Suprapubic skin (tissue), 3 donors: ENCODE results near the gene ASF1B.

Experiments
- EP300 ChIP-seq: sonication (generic); formaldehyde crosslinking; IDR thresholded peaks from one replicate; pipeline ENCODE4 v1.6.1; 2017; ENCODE audit warnings: antibody characterized with exemption
- TF ChIP-seq, protein P1 (sequence below), 2 donors: fragments of 200-600 bp in 1 of 2; fragments of 450-650 bp in 1 of 2; sonication (generic) in 1 of 2; IDR thresholded peaks; one replicate each; pipeline ENCODE4 v1.5.1; 2016 to 2019; ENCODE audit warnings: antibody characterized with exemption in 2 of 2, mild to moderate bottlenecking in 1 of 2, moderate library complexity in 1 of 2

GRCh38 chr19:14078411-14078810 is 58.0 kb downstream of the ASF1B start:
- TF ChIP-seq, protein P1, sequence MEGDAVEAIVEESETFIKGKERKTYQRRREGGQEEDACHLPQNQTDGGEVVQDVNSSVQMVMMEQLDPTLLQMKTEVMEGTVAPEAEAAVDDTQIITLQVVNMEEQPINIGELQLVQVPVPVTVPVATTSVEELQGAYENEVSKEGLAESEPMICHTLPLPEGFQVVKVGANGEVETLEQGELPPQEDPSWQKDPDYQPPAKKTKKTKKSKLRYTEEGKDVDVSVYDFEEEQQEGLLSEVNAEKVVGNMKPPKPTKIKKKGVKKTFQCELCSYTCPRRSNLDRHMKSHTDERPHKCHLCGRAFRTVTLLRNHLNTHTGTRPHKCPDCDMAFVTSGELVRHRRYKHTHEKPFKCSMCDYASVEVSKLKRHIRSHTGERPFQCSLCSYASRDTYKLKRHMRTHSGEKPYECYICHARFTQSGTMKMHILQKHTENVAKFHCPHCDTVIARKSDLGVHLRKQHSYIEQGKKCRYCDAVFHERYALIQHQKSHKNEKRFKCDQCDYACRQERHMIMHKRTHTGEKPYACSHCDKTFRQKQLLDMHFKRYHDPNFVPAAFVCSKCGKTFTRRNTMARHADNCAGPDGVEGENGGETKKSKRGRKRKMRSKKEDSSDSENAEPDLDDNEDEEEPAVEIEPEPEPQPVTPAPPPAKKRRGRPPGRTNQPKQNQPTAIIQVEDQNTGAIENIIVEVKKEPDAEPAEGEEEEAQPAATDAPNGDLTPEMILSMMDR (IDR thresholded peaks at IDR 0.05) = no peak
- no peak for TF ChIP-seq EP300
